H1 (cell line): ENCODE results near the gene XPNPEP1. TPM values are rescaled to one million over a fixed set of nuclear protein-coding genes. Genes with fewer than 3 reads are reported as not detected.

Source experiments
- BACH1 ChIP-seq: IDR thresholded peaks from 2 replicates; pipeline ENCODE4 v1.6.1; 2012; ENCODE audit warnings: low read length, improper control_type of control experiment
- BRCA1 ChIP-seq: IDR thresholded peaks from 2 replicates; pipeline ENCODE4 v1.6.1; 2012; ENCODE audit warnings: low read depth, low read length, improper control_type of control experiment
- RFX5 ChIP-seq: IDR thresholded peaks from 2 replicates; pipeline ENCODE4 v1.6.1; 2011; ENCODE audit warnings: low read depth, low read length, improper control_type of control experiment, borderline replicate concordance
- SAP30 ChIP-seq: fragments of 300-600 bp; sonication (generic); IDR thresholded peaks from 2 replicates; pipeline ENCODE4 v1.7.1; 2012; ENCODE audit warnings: low read length, moderate library complexity, mild to moderate bottlenecking, inconsistent platforms; ENCODE audit not compliant: insufficient read depth, insufficient replicate concordance
- SIN3A ChIP-seq, 2 experiments: IDR thresholded peaks in 1 of 2; conservative IDR thresholded peaks in 1 of 2; 2 replicates each; pipeline ENCODE4 v1.6.1; 2011 to 2012; ENCODE audit warnings: low read length in 2 of 2, improper control_type of control experiment in 1 of 2, low read depth in 1 of 2, mild to moderate bottlenecking in 1 of 2
- TEAD4 ChIP-seq: IDR thresholded peaks from 2 replicates; pipeline ENCODE4 v1.6.1; 2012; ENCODE audit warnings: low read depth, low read length, inconsistent platforms, mixed read lengths
- polyA plus RNA-seq, 7 experiments: library from polyadenylated mRNA; depleted of rRNA in 3 of 7; stranded (reverse) in 5 of 7; unstranded in 2 of 7; fragments of >200 nt in 5 of 7; fragments of 200-250 nt in 2 of 7; gene quantifications; 1 replicate in 5 of 7; 2 replicates in 1 of 7; 4 replicates in 1 of 7; pipeline versions ENCODE4 v1.2.1 to v1.2.3, GENCODE V29; 2011 to 2013; ENCODE audit warnings: missing spikeins in 2 of 7, mixed read lengths in 2 of 7
- total RNA-seq: library from RNA; stranded (reverse); fragmentation: NEBNext Ultra II Directional; extraction: Animal tissue kit (Norgen Biotek cat#: 25700); gene quantifications from 2 replicates; pipeline ENCODE4 v1.2.1, GENCODE V29; 2021

Gene XPNPEP1
- total and polyA plus RNA-seq, 2 of the 8 experiments (the other 6 are each of a cell fraction or from before 2014, with no cell fraction given): 61.1 to 201 TPM

DNA sequence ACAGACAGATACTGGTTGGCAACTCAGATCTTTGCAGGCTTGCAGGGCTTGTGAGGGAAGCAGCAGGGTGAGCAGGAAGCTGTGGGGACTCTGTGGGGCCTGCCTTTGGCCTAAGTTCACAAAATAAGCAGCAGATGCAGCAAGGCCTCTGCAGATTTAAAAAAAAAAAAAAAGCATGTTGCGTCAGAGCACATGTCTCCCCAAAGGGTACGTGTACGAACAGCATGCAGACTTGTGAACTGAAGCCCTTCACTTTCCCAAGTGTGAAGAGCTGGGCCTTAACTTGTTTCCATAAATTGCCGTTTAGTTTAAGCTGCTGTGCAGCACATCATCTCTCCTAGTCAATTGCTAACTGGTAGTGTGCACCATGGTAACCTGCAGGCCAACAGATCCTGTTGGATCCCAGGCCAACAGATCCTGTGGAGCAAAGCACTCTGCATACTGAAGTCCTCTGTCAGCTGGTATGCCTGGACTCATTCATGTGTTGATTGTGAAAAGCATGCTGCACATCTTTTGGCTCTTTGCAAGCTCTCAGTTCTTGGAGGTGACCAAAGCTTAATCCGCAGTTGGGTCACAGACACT lies 10.8 kb upstream of the XPNPEP1 start (continued):
- no peak for TF ChIP-seq BRCA1
- TF ChIP-seq SAP30: no peak
- TF ChIP-seq RFX5: no peak
- peak; percentile 82 for TF ChIP-seq TEAD4
- TF ChIP-seq BACH1: no peak
- TF ChIP-seq SIN3A (conservative IDR thresholded peaks at IDR 0.05 in 1 of 2, IDR thresholded peaks at IDR 0.05 in 1 of 2; ENCODE audit: low read depth in 1 of 2, low read length in 2 of 2): 0 out of 4 replicates have a peak, but pooled peaks of 1 of the 2 experiments have one; percentile 43
